ENCODE measurements around the gene PIK3C2G. TPM values are rescaled to one million over a fixed set of nuclear protein-coding genes. Genes with fewer than 3 reads are reported as not detected.
A peak's percentile ranks its signal among the peaks of the same experiment; 100 is the strongest.
"Not testable (repeated sequence)": the region's sequence is repeated elsewhere in the genome, so short reads cannot be mapped to it uniquely, and the experiment has no call there.

PIK3C2G gene, protein sequence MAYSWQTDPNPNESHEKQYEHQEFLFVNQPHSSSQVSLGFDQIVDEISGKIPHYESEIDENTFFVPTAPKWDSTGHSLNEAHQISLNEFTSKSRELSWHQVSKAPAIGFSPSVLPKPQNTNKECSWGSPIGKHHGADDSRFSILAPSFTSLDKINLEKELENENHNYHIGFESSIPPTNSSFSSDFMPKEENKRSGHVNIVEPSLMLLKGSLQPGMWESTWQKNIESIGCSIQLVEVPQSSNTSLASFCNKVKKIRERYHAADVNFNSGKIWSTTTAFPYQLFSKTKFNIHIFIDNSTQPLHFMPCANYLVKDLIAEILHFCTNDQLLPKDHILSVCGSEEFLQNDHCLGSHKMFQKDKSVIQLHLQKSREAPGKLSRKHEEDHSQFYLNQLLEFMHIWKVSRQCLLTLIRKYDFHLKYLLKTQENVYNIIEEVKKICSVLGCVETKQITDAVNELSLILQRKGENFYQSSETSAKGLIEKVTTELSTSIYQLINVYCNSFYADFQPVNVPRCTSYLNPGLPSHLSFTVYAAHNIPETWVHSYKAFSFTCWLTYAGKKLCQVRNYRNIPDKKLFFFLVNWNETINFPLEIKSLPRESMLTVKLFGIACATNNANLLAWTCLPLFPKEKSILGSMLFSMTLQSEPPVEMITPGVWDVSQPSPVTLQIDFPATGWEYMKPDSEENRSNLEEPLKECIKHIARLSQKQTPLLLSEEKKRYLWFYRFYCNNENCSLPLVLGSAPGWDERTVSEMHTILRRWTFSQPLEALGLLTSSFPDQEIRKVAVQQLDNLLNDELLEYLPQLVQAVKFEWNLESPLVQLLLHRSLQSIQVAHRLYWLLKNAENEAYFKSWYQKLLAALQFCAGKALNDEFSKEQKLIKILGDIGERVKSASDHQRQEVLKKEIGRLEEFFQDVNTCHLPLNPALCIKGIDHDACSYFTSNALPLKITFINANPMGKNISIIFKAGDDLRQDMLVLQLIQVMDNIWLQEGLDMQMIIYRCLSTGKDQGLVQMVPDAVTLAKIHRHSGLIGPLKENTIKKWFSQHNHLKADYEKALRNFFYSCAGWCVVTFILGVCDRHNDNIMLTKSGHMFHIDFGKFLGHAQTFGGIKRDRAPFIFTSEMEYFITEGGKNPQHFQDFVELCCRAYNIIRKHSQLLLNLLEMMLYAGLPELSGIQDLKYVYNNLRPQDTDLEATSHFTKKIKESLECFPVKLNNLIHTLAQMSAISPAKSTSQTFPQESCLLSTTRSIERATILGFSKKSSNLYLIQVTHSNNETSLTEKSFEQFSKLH (N-terminal part only)
- 0.51 and 1.6 TPM in 2 replicates for total RNA-seq

GRCh38 chr12:18261273-18261672 lies at the start of gene PIK3C2G:
PIK3C2G (plus strand) TSS chr12:18261518; CDS start chr12:18282082, 20,564 bp downstream.
- peak in 1 of 2 donors; percentile 41 for DNase-seq (ENCODE audit: low read depth in 2 of 2)

DNA sequence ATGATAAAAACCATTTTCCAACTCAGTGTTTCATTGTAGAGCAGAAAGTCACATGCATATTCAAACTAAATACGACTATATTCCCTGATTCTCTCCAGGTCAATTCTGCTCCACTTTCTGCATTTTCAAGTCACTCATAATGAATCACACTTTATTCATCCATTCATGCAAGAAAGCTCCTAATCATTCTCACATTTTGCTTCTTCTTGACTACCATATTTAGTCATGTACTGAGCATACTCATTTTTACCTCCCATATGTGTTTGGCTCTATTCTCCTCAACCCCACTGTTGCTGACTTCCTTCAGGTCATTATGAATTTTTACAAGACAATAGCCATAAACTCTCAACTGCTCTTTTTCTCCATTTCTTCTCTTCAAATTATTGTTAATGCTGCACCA lies 43.4 kb upstream of the PIK3C2G start:
- no peak for DNase-seq (ENCODE audit: low read depth in 2 of 2)

DNA sequence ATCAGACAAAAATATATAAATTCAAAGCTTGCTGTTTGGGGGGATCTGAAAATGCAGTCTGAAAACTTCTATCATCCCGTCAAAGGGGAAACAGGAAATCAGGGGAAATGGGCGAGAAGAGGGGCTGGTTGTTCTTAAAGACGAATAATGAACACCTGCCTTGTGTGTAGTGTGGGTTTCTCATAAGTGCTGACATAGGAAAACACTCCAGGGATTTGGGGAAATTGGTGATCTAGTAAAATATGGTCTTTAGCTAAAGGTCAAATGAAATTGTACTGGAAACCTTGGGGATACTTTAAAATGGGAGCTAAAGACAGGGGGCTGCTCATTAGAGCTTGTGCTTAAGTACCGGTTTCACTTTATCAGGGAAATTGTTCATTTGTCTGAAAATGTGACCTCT lies 39.6 kb upstream of the PIK3C2G start:
- DNase-seq (ENCODE audit: low read depth in 2 of 2) = no peak

DNA sequence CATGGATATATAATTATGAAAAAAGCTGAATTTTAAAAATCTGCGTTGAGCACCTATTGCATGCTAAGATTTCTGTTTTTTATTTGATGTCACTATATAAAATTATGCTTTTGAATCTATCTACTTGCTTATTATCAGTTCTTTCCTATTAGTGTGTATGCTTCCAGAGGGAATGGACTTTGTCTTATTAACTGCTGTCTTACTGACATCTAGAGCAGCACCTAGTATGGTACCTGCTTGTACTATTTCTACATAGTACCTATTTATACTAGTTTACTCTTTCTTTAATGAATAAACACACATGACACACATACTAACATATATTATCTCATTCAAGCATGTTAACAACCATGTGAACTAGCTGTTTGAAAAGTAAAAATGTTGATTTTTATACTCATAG lies 38.6 kb upstream of the PIK3C2G start:
- DNase-seq (ENCODE audit: low read depth in 2 of 2) = no peak

DNA sequence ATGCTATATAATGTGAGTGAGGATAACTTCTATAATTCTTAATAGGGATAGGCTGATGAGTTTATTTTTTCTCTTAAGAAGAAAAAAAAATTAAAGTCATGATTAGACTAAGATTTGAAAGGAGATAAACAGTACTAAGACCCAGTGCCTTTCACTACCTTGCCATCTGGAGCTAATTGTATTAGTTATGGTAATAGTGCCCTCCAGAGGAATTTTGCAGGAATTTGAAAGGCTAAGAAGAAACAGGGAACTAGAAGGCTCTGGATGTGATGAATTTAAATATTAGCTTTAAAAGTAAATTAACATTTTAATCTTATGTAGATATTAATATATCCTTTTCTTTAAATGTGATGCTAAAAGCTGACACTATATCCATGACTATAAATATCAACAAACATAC lies 36.6 kb upstream of the PIK3C2G start:
- peak; percentile 14 to 26 for DNase-seq (ENCODE audit: low read depth in 2 of 2)

DNA sequence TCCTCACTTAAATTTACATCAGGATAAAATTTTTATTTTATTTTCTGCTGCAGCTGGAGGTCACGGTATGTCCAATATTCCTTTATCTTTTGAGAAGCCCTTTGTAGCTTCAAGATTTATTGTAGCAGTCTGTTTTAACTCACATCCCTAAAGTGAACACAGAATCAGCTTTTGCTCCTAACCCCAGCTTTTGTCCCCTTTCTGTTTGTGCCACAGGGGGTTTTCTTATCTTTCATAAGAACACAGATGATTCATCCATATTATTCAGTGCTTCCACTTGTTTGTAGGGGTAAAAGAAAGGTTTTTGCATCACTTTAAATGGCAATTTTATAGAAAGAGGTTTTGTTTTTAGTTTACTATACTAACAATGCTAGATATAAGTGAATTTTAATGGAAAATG lies 21.8 kb upstream of the PIK3C2G start:
- no peak for DNase-seq (ENCODE audit: low read depth in 2 of 2)

- no peak for DNase-seq (ENCODE audit: low read depth in 2 of 2)
These were observed 18.8 kb upstream of the PIK3C2G start for GRCh38 chr12:18242380-18243089.

GRCh38 chr12:18243238-18243637 lies 18.1 kb upstream of the PIK3C2G start:
- no peak for DNase-seq (ENCODE audit: low read depth in 2 of 2)

DNA sequence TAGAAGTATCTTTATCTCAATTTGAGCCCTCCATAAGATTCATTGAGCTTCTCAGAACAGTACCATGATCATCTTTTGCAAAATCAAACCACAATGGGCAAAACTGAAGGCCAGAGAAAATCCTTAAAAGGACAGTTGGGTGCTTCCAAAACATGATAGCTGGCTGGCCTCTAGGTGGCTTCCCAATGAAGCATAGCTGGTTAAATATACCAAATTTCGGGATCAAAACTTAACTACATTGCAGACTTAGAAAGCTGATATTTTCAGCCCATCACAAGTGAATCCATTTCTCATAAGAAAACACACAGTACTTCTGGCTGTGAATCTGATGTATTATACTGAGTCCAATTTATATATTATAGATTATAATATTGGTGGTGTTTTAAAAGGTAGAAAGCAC lies 15.3 kb upstream of the PIK3C2G start:
- DNase-seq (ENCODE audit: low read depth in 2 of 2) = no peak

GRCh38 chr12:18250313-18250916 lies 10.9 kb upstream of the PIK3C2G start:
- peak; percentile 64 to 69 for DNase-seq (ENCODE audit: low read depth in 2 of 2)

DNA sequence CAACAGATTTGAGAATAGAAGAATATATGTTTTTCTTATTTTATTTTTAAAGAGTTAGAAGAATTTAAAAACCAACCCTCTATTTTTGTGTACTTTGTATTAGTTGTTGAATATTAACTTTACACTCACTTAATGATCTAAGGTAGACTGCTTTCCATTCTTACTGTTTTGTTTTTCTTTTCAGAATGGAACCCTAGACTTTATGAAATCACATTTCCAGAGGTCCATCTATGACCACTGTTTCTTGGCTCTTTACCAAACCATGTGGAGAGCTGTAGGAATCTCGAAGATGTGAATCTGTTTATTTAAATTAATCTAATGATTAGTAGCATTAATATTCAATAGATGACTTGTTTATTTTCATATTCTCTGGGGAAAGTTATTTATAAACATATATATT lies 7.2 kb upstream of the PIK3C2G start:
- DNase-seq (ENCODE audit: low read depth in 2 of 2) = no peak

- DNase-seq (ENCODE audit: low read depth in 2 of 2) = not testable (repeated sequence)
These were observed 6.3 kb upstream of the PIK3C2G start for GRCh38 chr12:18255004-18255403.

DNA sequence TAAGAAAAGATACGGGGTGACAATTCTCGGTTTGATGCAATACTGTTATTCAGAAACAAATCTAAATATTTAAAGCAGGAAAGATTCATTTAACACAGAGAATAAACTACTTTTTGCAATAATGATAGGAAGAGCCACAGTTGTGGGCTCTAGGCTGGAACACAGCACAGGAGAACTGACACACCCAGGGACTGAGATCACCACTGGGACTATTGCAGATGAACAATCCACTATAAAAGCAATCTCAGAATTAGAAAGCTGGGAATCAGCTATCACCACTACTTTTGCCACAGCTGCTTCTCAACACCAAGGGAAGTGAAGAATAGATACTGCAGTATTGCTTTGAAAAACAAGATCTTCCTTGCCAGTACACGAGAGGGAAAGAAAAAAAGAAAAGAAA lies 4.1 kb upstream of the PIK3C2G start:
- DNase-seq (ENCODE audit: low read depth in 2 of 2) = no peak

- DNase-seq (ENCODE audit: low read depth in 2 of 2) = no peak
These were observed 2.4 kb upstream of the PIK3C2G start for GRCh38 chr12:18258929-18259328.

DNA sequence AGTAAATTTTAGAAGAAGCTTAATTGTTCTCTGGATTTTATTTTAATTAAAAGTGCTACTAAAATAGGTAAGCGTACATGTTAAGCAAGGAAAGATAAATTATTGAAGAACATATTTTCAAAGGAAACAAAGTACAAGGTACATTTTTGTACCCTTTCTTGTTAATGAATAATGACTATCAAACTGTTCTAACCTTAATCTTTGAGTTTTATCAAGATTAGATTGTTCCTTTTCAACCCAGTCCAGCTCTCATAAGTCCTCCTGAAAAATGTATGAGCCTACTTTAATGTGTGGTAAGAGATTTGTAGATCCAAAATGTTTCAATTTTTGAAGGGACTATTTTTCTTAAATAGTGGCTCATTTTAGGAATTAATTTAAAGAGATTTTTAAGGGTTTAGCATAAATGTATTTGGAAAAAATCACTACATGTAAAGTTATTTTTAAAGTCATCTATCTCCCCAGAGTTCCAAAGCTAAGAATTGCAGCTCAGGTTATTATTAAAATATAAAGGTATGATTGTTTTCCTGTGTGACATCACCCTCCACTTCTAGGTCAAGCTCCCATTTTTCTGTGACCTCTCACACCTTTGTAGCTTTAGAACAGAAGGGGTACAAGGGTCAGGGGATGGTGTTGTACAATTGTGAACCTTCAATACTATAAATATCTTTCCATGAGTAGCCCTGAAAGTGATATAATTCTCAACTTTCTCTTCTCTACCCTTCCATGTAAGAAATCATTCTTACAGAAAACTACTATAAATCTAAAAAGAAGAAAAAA lies 1.2 kb upstream of the PIK3C2G start:
- DNase-seq (ENCODE audit: low read depth in 2 of 2) = no peak

- no peak for DNase-seq (ENCODE audit: low read depth in 2 of 2)
These were observed 588 bp downstream of the PIK3C2G start for GRCh38 chr12:18261906-18262305.

DNA sequence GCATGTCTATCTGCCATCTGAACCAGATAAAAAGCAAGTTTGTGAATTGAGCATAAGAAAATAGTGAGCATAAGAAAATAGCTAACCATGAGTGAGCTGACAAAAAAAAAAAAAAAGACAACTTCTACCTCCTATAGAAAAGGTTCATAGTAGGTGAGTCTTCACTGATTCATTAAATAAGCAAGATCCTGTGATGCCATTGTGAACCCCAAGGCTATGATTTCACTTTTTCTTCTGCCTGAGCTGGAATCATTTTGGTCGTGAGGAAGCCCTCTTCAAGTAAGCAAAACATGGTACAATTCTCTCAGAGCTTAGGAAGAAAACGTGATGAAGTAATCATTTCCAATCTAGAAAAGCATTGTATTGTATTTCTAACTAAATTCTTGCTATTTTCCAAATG lies 1.2 kb downstream of the PIK3C2G start:
- DNase-seq (ENCODE audit: low read depth in 2 of 2) = no peak

- no peak for DNase-seq (ENCODE audit: low read depth in 2 of 2)
These were observed 3.3 kb downstream of the PIK3C2G start for GRCh38 chr12:18264581-18265075.

GRCh38 chr12:18267427-18268099 lies 6.2 kb downstream of the PIK3C2G start:
- no peak for DNase-seq (ENCODE audit: low read depth in 2 of 2)
